ENCODE measurements around the gene NCS1. TPM values are rescaled to one million over a fixed set of nuclear protein-coding genes. Genes with fewer than 3 reads are reported as not detected.

Gene NCS1
- total and polyA plus RNA-seq, 2 of the 8 experiments (the other 6 are each of a cell fraction or from before 2014, with no cell fraction given), result 34.7 to 47.6 TPM

- no peak overlapping the region for H3K27ac ChIP-seq (ENCODE audit: low read depth, low read length)
- no peak overlapping the region for H3K14ac ChIP-seq (ENCODE audit: insufficient read length)
- no peaks in the 10 kb centered on the region for H3K79me2 ChIP-seq (ENCODE audit: control insufficient read depth in 1 of 2, insufficient read depth in 2 of 2, low read length in 2 of 2)
- FAIRE-seq (no peak), DNase-seq (ENCODE audit: low read depth in 1 of 2, low spot score in 2 of 2) (no peak)
- no peaks in the 10 kb centered on the region for H3K9me3 ChIP-seq (ENCODE audit: insufficient read depth in 2 of 2, low read depth in 1 of 2, low read length in 1 of 2)
- H3K79me1 ChIP-seq (ENCODE audit: low read depth, low read length), result no peaks in the 10 kb centered on the region
- H3K4me3 ChIP-seq (ENCODE audit: extremely low read depth in 1 of 4, insufficient read depth in 2 of 4, low read depth in 3 of 4, low read length in 4 of 4), result no peak overlapping the region
- no peak overlapping the region for H3K9ac ChIP-seq (replicated peaks in 1 of 4; ENCODE audit: extremely low read depth in 1 of 4, low read depth in 3 of 4, low read length in 3 of 4)
- no peaks in the 10 kb centered on the region for H4K20me1 ChIP-seq (replicated peaks in 1 of 2; ENCODE audit: control insufficient read depth in 1 of 2, insufficient read depth in 2 of 2, low read length in 2 of 2)
- no peak overlapping the region for H3K23ac ChIP-seq (ENCODE audit: insufficient read length)
- H4K8ac ChIP-seq (ENCODE audit: extremely low read depth, insufficient read depth, low read length), result no peak overlapping the region
- H3K27me3 ChIP-seq (replicated peaks in 1 of 4; ENCODE audit: control insufficient read depth in 3 of 4, extremely low read depth in 1 of 4, insufficient read depth in 3 of 4, low read length in 3 of 4), result no peaks in the 10 kb centered on the region; a peak in 1 of 7 replicates
- H2AK5ac ChIP-seq (ENCODE audit: low read depth, low read length), result no peak overlapping the region
- no peak overlapping the region for H4K91ac ChIP-seq (replicated peaks; ENCODE audit: insufficient read length, low read length)
- no peaks in the 10 kb centered on the region for H3K36me3 ChIP-seq (ENCODE audit: control insufficient read depth in 2 of 4, insufficient read depth in 4 of 4, low read length in 3 of 4)
- H2AFZ ChIP-seq (ENCODE audit: low read length), result no peak overlapping the region
- H3K56ac ChIP-seq (replicated peaks; ENCODE audit: insufficient read length, low read depth, low read length), result no peak overlapping the region
- H2BK12ac ChIP-seq (ENCODE audit: low read depth, low read length), result no peak overlapping the region
- WGBS, 2 experiments (ENCODE audit: extremely low coverage in 1 of 2, insufficient coverage in 1 of 2, insufficient read length in 1 of 2, insufficient replicate concordance in 2 of 2, low coverage in 1 of 2, low lambda C conversion rate in 2 of 2, missing lambda C conversion rate in 1 of 2), result 87% methylated on average over 5 of the region's 5 CpGs; no CpG with 5 or more reads in 1 of the 2 experiments
- H3K4me2 ChIP-seq (ENCODE audit: insufficient read depth in 1 of 2, low read depth in 2 of 2, low read length in 2 of 2), result no peak overlapping the region
- no peak overlapping the region; the same call in 1 of the 2 replicates for H2BK20ac ChIP-seq (ENCODE audit: low read length)
- H2BK120ac ChIP-seq (replicated peaks; ENCODE audit: low read depth, low read length), result no peak overlapping the region
- no peak overlapping the region for H2BK15ac ChIP-seq (ENCODE audit: low read length)
- ChIA-PET CTCF (ENCODE audit: partially characterized antibody) (interaction anchor here (1.2 to 1.8 kb wide), 3 partner anchors 12 to 354 kb away, joined by 3 to 6 read pairs (median 4); no protein-coding TSS in a partner anchor), POLR2A (ENCODE audit: partially characterized antibody) (interaction anchor here (1.3 kb wide), 1 partner anchor 7 kb away, joined by 3 read pairs; no protein-coding TSS in a partner anchor)
- no peak overlapping the region for H2BK5ac ChIP-seq (ENCODE audit: low read depth, low read length)
- H3K4me1 ChIP-seq (replicated peaks in 1 of 4; ENCODE audit: control insufficient read depth in 3 of 4, insufficient read depth in 4 of 4, low read length in 3 of 4), result peaks cover 0 to 12% (median 6%) of the 10 kb centered on the region in 4 experiments; a peak in 4 of 7 replicates
- no peaks in the 10 kb centered on the region for H3K23me2 ChIP-seq (ENCODE audit: low read depth, low read length)
- H3K18ac ChIP-seq (ENCODE audit: extremely low read depth, low read length), result no peak overlapping the region
- no peak overlapping the region for H4K5ac ChIP-seq (ENCODE audit: insufficient read length, low read depth, low read length)
- no peak overlapping the region for H3K4ac ChIP-seq (replicated peaks; ENCODE audit: insufficient read length, low read depth, low read length)
- no peak for TF ChIP-seq SIX5 (IDR thresholded peaks at IDR 0.05; ENCODE audit: low read depth, low read length)
- no peak for TF ChIP-seq SP4 (IDR thresholded peaks at IDR 0.05; ENCODE audit: low read length)
- TF ChIP-seq SIN3A (conservative IDR thresholded peaks at IDR 0.05 in 1 of 2, IDR thresholded peaks at IDR 0.05 in 1 of 2; ENCODE audit: low read depth in 1 of 2, low read length in 2 of 2), result no peak
- no peak for TF ChIP-seq RFX5 (IDR thresholded peaks at IDR 0.05; ENCODE audit: borderline replicate concordance, low read depth, low read length)
- TF ChIP-seq EZH2 (IDR thresholded peaks at IDR 0.05; ENCODE audit: low read depth, low read length, severe bottlenecking), result no peak
- no peak for TF ChIP-seq SRF (IDR thresholded peaks at IDR 0.05; ENCODE audit: low read depth, low read length)
- TF ChIP-seq CEBPB (IDR thresholded peaks at IDR 0.05; ENCODE audit: low read depth, low read length), result no peak
- TF ChIP-seq CTCF (IDR thresholded peaks at IDR 0.05; ENCODE audit: control extremely low read depth in 1 of 3, insufficient read depth in 1 of 3, low read depth in 1 of 3, low read length in 3 of 3), result no peak
- TF ChIP-seq NANOG (IDR thresholded peaks at IDR 0.05; ENCODE audit: insufficient read depth, low read depth, low read length, poor library complexity, severe bottlenecking), result no peak
- no peak for TF ChIP-seq TAF7 (optimal IDR thresholded peaks at IDR 0.05; ENCODE audit: borderline replicate concordance, low read depth, low read length)
- no peak for TF ChIP-seq RNF2 (IDR thresholded peaks at IDR 0.05; ENCODE audit: borderline replicate concordance, low read depth, low read length, missing control alignments, poor library complexity, severe bottlenecking)
These were observed 27.5 kb upstream of the NCS1 start for GRCh38 chr9:130144703-130145102.

Data from H1 (cell line).